ENCODE data around the gene PAH. TPM values are rescaled to one million over a fixed set of nuclear protein-coding genes. Genes with fewer than 3 reads are reported as not detected.

PAH gene
- total and polyA plus RNA-seq, 10 of the 15 experiments (the other 5 are each of a cell fraction or from before 2014, with no cell fraction given): 0.20 to 4.8 (median 0.55) TPM; not detected in 1

- ChIA-PET RAD21 (ENCODE audit: unreplicated experiment) (interaction anchor here (1.3 to 5.1 kb wide), 3 partner anchors 64 to 663 kb away, joined by 3 to 54 read pairs (median 3); no protein-coding TSS in a partner anchor), POLR2A (no interaction called here), CTCF (interaction anchor here (0.7 to 5.5 kb wide), 5 partner anchors 59 to 747 kb away, joined by 3 to 281 read pairs (median 12); no protein-coding TSS in a partner anchor), SMC1A (ENCODE audit: uncharacterized antibody, unreplicated experiment) (interaction anchor here (0.9 to 5.8 kb wide), 9 partner anchors 15 to 747 kb away, joined by 3 to 157 read pairs (median 6); no protein-coding TSS in a partner anchor)
- Histone ChIP-seq H3K9ac (ENCODE audit: control insufficient read depth, insufficient read depth, low read length) (no peak overlapping the region), H3K4me3 (no peak overlapping the region), H2AFZ (ENCODE audit: control insufficient read depth, low read depth, low read length) (no peak overlapping the region), H3K27me3 (replicated peaks in 1 of 2; ENCODE audit: control insufficient read depth in 2 of 2, insufficient read depth in 2 of 2, low read length in 1 of 2) (no peaks in the 10 kb centered on the region), H3K79me2 (ENCODE audit: control insufficient read depth, insufficient read depth, low read length) (no peaks in the 10 kb centered on the region), H3K4me1 (ENCODE audit: control insufficient read depth, insufficient read depth, low read length) (no peaks in the 10 kb centered on the region), H3K27ac (ENCODE audit: control insufficient read depth, insufficient read depth) (no peak overlapping the region), H3K4me2 (ENCODE audit: control insufficient read depth, insufficient read depth) (no peak overlapping the region), H3K36me3 (ENCODE audit: control insufficient read depth in 2 of 2, insufficient read depth in 2 of 2, low read length in 1 of 2) (no peaks in the 10 kb centered on the region), H3K9me3 (replicated peaks; ENCODE audit: control insufficient read depth, insufficient read depth, low read length) (no peaks in the 10 kb centered on the region), H4K20me1 (ENCODE audit: control insufficient read depth, insufficient read depth) (no peaks in the 10 kb centered on the region)
- DNase-seq (ENCODE audit: low read depth, low spot score) (no peak), FAIRE-seq (no peak), ATAC-seq (no peak)
- intact Hi-C loops (cut with micrococcal nuclease; ENCODE audit: unreplicated experiment) (loop anchor here (10.0 kb wide), 1 partner anchor 230 kb away; no protein-coding TSS in a partner anchor), in situ Hi-C loops (cut with MboI) (loop anchor here (5.0 kb wide), 1 partner anchor 662 kb away; no protein-coding TSS in a partner anchor)
- 65% methylated on average over 20 of the region's 20 CpGs for WGBS (ENCODE audit: insufficient coverage, insufficient replicate concordance, low lambda C conversion rate, missing lambda C conversion rate)
- no TSS peak for BruUV-seq (replicated peaks)
- TF ChIP-seq SUZ12 (IDR thresholded peaks at IDR 0.05; ENCODE audit: unreplicated experiment) (no peak), SP1 (IDR thresholded peaks at IDR 0.05; ENCODE audit: low read depth, low read length) (no peak)
Measured at GRCh38 chr12:102885043-102885932, 31.8 kb downstream of the PAH start.

GRCh38 chr12:102883204-102883799 is 33.7 kb downstream of the PAH start:
- ChIA-PET POLR2A (interaction anchor here (0.6 to 1.6 kb wide), 7 partner anchors 8 to 665 kb away, joined by 3 to 5 read pairs (median 3); no protein-coding TSS in a partner anchor), CTCF (interaction anchor here (0.5 to 5.5 kb wide), 80 partner anchors 9 to 1040 kb away, joined by 3 to 281 read pairs (median 4); partner anchors contain the start of gene PAH), RAD21 (ENCODE audit: unreplicated experiment) (interaction anchor here (0.7 to 5.1 kb wide), 38 partner anchors 9 to 749 kb away, joined by 3 to 86 read pairs (median 6); partner anchors contain the start of gene PAH), SMC1A (ENCODE audit: uncharacterized antibody, unreplicated experiment) (interaction anchor here (0.6 to 5.8 kb wide), 72 partner anchors 9 to 748 kb away, joined by 3 to 157 read pairs (median 5); partner anchors contain the start of gene C12orf42)
- no peaks in the 10 kb centered on the region for H3K27me3 ChIP-seq (replicated peaks in 1 of 2; ENCODE audit: control insufficient read depth in 2 of 2, insufficient read depth in 2 of 2, low read length in 1 of 2)
- H3K4me3 ChIP-seq: no peak overlapping the region
- FAIRE-seq (peak; percentile 75), ATAC-seq (peak; percentile 90), DNase-seq (ENCODE audit: low read depth, low spot score) (no peak)
- BruUV-seq (replicated peaks): no TSS peak
- WGBS (ENCODE audit: insufficient coverage, insufficient replicate concordance, low lambda C conversion rate, missing lambda C conversion rate): 16% methylated on average over 8 of the region's 8 CpGs
- no peaks in the 10 kb centered on the region for H4K20me1 ChIP-seq (ENCODE audit: control insufficient read depth, insufficient read depth)
- in situ Hi-C loops (cut with MboI): no loop called here
- no peaks in the 10 kb centered on the region; the same call in 1 of the 2 replicates for H3K4me1 ChIP-seq (ENCODE audit: control insufficient read depth, insufficient read depth, low read length)
- intact Hi-C loops (cut with micrococcal nuclease; ENCODE audit: unreplicated experiment): loop anchor here (1.0 to 10.0 kb wide), 6 partner anchors 57 to 749 kb away; no protein-coding TSS in a partner anchor
- H3K9ac ChIP-seq (ENCODE audit: control insufficient read depth, insufficient read depth, low read length): no peak overlapping the region
- H3K36me3 ChIP-seq (ENCODE audit: control insufficient read depth in 2 of 2, insufficient read depth in 2 of 2, low read length in 1 of 2): no peaks in the 10 kb centered on the region
- H3K9me3 ChIP-seq (replicated peaks; ENCODE audit: control insufficient read depth, insufficient read depth, low read length): no peaks in the 10 kb centered on the region
- no peak overlapping the region for H3K4me2 ChIP-seq (ENCODE audit: control insufficient read depth, insufficient read depth)
- H3K27ac ChIP-seq (ENCODE audit: control insufficient read depth, insufficient read depth): no peak overlapping the region
- no peak overlapping the region for H2AFZ ChIP-seq (ENCODE audit: control insufficient read depth, low read depth, low read length)
- H3K79me2 ChIP-seq (ENCODE audit: control insufficient read depth, insufficient read depth, low read length): no peaks in the 10 kb centered on the region
- TF ChIP-seq SMAD5 (IDR thresholded peaks at IDR 0.05; ENCODE audit: low read depth): no peak
- no peak for TF ChIP-seq CHD1 (IDR thresholded peaks at IDR 0.05; ENCODE audit: low read depth, low read length)
- no peak for TF ChIP-seq MTA2 (IDR thresholded peaks at IDR 0.05; ENCODE audit: low read depth)
- TF ChIP-seq ZBTB4 (CRISPR knock-in tag; IDR thresholded peaks at IDR 0.05): no peak
- TF ChIP-seq SRF (IDR thresholded peaks at IDR 0.05; ENCODE audit: low read depth in 2 of 2, low read length in 2 of 2): no peak
- TF ChIP-seq BRCA1 (IDR thresholded peaks at IDR 0.05; ENCODE audit: low read depth, low read length): no peak
- TF ChIP-seq MYC (IDR thresholded peaks at IDR 0.05; ENCODE audit: insufficient read depth, insufficient read length, insufficient replicate concordance, low read length, severe bottlenecking): no peak
- TF ChIP-seq ZBED1 (IDR thresholded peaks at IDR 0.05; ENCODE audit: borderline replicate concordance): no peak

All from GM12878 (cell line).